ENCODE data around the gene NHSL1. TPM values are rescaled to one million over a fixed set of nuclear protein-coding genes. Genes with fewer than 3 reads are reported as not detected.

NHSL1 gene
- total RNA-seq, 2 donors from 2014 or later, result 82.8 to 94.8 TPM

GRCh38 chr6:138494312-138494711 lies 5.0 kb downstream of the NHSL1 start:
- no peaks in the 10 kb centered on the region for H3K9me3 ChIP-seq
- no peak overlapping the region for H3K9ac ChIP-seq (ENCODE audit: low read depth in 2 of 2, low read length in 2 of 2)
- peaks cover 4% of the 10 kb centered on the region for H3K4me1 ChIP-seq
- DNase-seq, result no peak
- no peak overlapping the region for H3K27ac ChIP-seq
- no peak overlapping the region for H3K4me3 ChIP-seq
- H3K27me3 ChIP-seq, result no peaks in the 10 kb centered on the region
- intact Hi-C loops (cut with DNase I), result no loop called here
- no peaks in the 10 kb centered on the region for H3K36me3 ChIP-seq
- no peak for TF ChIP-seq CTCF (IDR thresholded peaks at IDR 0.05)

GRCh38 chr6:138493413-138493812 lies 5.9 kb downstream of the NHSL1 start:
- H3K9me3 ChIP-seq, result no peaks in the 10 kb centered on the region
- no peak overlapping the region for H3K27ac ChIP-seq
- no peaks in the 10 kb centered on the region for H3K36me3 ChIP-seq
- intact Hi-C loops (cut with DNase I), result no loop called here
- DNase-seq, result no peak
- H3K4me3 ChIP-seq, result no peak overlapping the region
- TF ChIP-seq CTCF (IDR thresholded peaks at IDR 0.05), result no peak
- H3K9ac ChIP-seq (ENCODE audit: low read depth in 2 of 2, low read length in 2 of 2), result no peak overlapping the region
- peaks cover 4% of the 10 kb centered on the region for H3K4me1 ChIP-seq
- no peaks in the 10 kb centered on the region for H3K27me3 ChIP-seq

- Histone ChIP-seq H3K9me3 (no peaks in the 10 kb centered on the region), H3K4me1 (peaks cover 9% of the 10 kb centered on the region), H3K27me3 (no peaks in the 10 kb centered on the region), H3K4me3 (no peak overlapping the region), H3K27ac (no peak overlapping the region), H3K36me3 (no peaks in the 10 kb centered on the region), H3K9ac (ENCODE audit: low read depth in 2 of 2, low read length in 2 of 2) (peak overlapping the region in 1 of 2 donors; percentile 54)
- TF ChIP-seq CTCF (IDR thresholded peaks at IDR 0.05), result no peak
- intact Hi-C loops (cut with DNase I), result no loop called here
- DNase-seq, result no peak
Measured at GRCh38 chr6:138492871-138493270, 6.4 kb downstream of the NHSL1 start.

GRCh38 chr6:138492113-138492512 lies 7.2 kb downstream of the NHSL1 start:
- no peaks in the 10 kb centered on the region for H3K36me3 ChIP-seq
- H3K4me3 ChIP-seq, result no peak overlapping the region
- no peak for DNase-seq
- no peak overlapping the region for H3K27ac ChIP-seq
- no peaks in the 10 kb centered on the region for H3K27me3 ChIP-seq
- peaks cover 15% of the 10 kb centered on the region for H3K4me1 ChIP-seq
- TF ChIP-seq CTCF (IDR thresholded peaks at IDR 0.05), result no peak
- no peaks in the 10 kb centered on the region for H3K9me3 ChIP-seq
- H3K9ac ChIP-seq (ENCODE audit: low read depth in 2 of 2, low read length in 2 of 2), result peak overlapping the region in 1 of 2 donors; percentile 54
- intact Hi-C loops (cut with DNase I), result no loop called here

GRCh38 chr6:138491017-138491416 lies 8.3 kb downstream of the NHSL1 start:
- Histone ChIP-seq H3K27me3 (no peaks in the 10 kb centered on the region), H3K9ac (ENCODE audit: low read depth in 2 of 2, low read length in 2 of 2) (peak overlapping the region in 1 of 2 donors; percentile 28), H3K27ac (peak overlapping the region; percentile 36), H3K9me3 (no peaks in the 10 kb centered on the region), H3K4me3 (no peak overlapping the region), H3K4me1 (peaks cover 15% of the 10 kb centered on the region), H3K36me3 (no peaks in the 10 kb centered on the region)
- DNase-seq, result no peak
- intact Hi-C loops (cut with DNase I), result no loop called here
- TF ChIP-seq CTCF (IDR thresholded peaks at IDR 0.05), result no peak

- Histone ChIP-seq H3K9ac (ENCODE audit: low read depth in 2 of 2, low read length in 2 of 2) (no peak overlapping the region), H3K36me3 (no peaks in the 10 kb centered on the region), H3K4me3 (no peak overlapping the region), H3K27ac (no peak overlapping the region), H3K27me3 (no peaks in the 10 kb centered on the region), H3K9me3 (no peaks in the 10 kb centered on the region), H3K4me1 (peaks cover 15% of the 10 kb centered on the region)
- TF ChIP-seq CTCF (IDR thresholded peaks at IDR 0.05), result no peak
- no peak for DNase-seq
- intact Hi-C loops (cut with DNase I), result no loop called here
Measured at GRCh38 chr6:138489846-138490245, 9.4 kb downstream of the NHSL1 start.
